HepG2 (cell line): ENCODE measurements around the gene FAM131C. TPM values are rescaled to one million over a fixed set of nuclear protein-coding genes. Genes with fewer than 3 reads are reported as not detected.

Source experiments
- AGO2 ChIP-seq: fragments of 200-400 bp; formaldehyde crosslinking; optimal IDR thresholded peaks from 2 replicates; pipeline ENCODE3; 2017; ENCODE audit warnings: mild to moderate bottlenecking, low read depth, low read length, moderate library complexity
- KLF13 ChIP-seq: sonication (generic); formaldehyde crosslinking; IDR thresholded peaks from 2 replicates; pipeline ENCODE4 v1.4.0; 2020; ENCODE audit warnings: mild to moderate bottlenecking, missing genetic modification reagents
- MIXL1 ChIP-seq: IDR thresholded peaks from 2 replicates; pipeline ENCODE4 v1.6.1; 2016
- NR2F6 ChIP-seq, 2 experiments: IDR thresholded peaks; 2 replicates each; pipeline ENCODE4 v1.6.1; 2016; ENCODE audit warnings: antibody characterized with exemption in 1 of 2, mild to moderate bottlenecking in 1 of 2
- RFX1 ChIP-seq: fragments of 450-650 bp; IDR thresholded peaks from 2 replicates; pipeline ENCODE4 v1.6.1; 2017
- RXRB ChIP-seq: IDR thresholded peaks from 2 replicates; pipeline ENCODE4 v1.6.1; 2016; ENCODE audit warnings: borderline replicate concordance, missing genetic modification reagents, missing compliant biosample characterization
- ZFP90 ChIP-seq: sonication (generic); formaldehyde crosslinking; IDR thresholded peaks from 2 replicates; pipeline ENCODE4 v1.8.0; 2022; ENCODE audit warnings: missing genetic modification reagents, mild to moderate bottlenecking, inconsistent platforms, borderline replicate concordance
- ZKSCAN5 ChIP-seq: sonication (generic); formaldehyde crosslinking; IDR thresholded peaks from 2 replicates; pipeline ENCODE4 v1.5.1; 2020; ENCODE audit warnings: mild to moderate bottlenecking, missing genetic modification reagents
- ZNF468 ChIP-seq: sonication (generic); formaldehyde crosslinking; IDR thresholded peaks from 2 replicates; pipeline ENCODE4 v1.8.0; 2022; ENCODE audit warnings: mild to moderate bottlenecking, moderate library complexity, missing genetic modification reagents
- ZNF839 ChIP-seq: sonication (generic); formaldehyde crosslinking; IDR thresholded peaks from 2 replicates; pipeline ENCODE4 v1.4.0; 2020; ENCODE audit warnings: missing genetic modification reagents, mild to moderate bottlenecking, borderline replicate concordance
- polyA plus RNA-seq, 8 experiments: library from polyadenylated mRNA; depleted of rRNA in 3 of 8; stranded (reverse) in 7 of 8; unstranded in 1 of 8; fragments of >200 nt; fragmentation: Illumina TruSeq in 4 of 8; extraction: Trizol in 4 of 8; gene quantifications; 2 replicates each; pipeline versions ENCODE4 v1.2.1 to v1.2.3, GENCODE V29; 2011 to 2016; ENCODE audit warnings: low read depth in 4 of 8, missing spikeins in 1 of 8, mixed read lengths in 1 of 8; ENCODE audit not compliant: insufficient read depth in 1 of 8
- total RNA-seq, 5 experiments: library from RNA; depleted of rRNA; stranded (reverse); fragments of >200 nt; fragmentation: Illumina TruSeq; extraction: Trizol; gene quantifications; 2 replicates each; pipeline ENCODE4 v1.2.3, GENCODE V29; 2016; ENCODE audit warnings: low read depth in 1 of 5
- TF ChIP-seq, protein P1 (sequence below): sonication (generic); formaldehyde crosslinking; IDR thresholded peaks from 2 replicates; pipeline ENCODE4 v1.4.0; 2020; ENCODE audit warnings: missing genetic modification reagents, borderline replicate concordance
- TF ChIP-seq, protein P2 (sequence below): sonication (generic); formaldehyde crosslinking; IDR thresholded peaks from 2 replicates; pipeline ENCODE4 v1.8.0; 2022; ENCODE audit warnings: missing genetic modification reagents, low read depth, mild to moderate bottlenecking, borderline replicate concordance
- TF ChIP-seq, protein P3 (sequence below): sonication (generic); formaldehyde crosslinking; IDR thresholded peaks from 2 replicates; pipeline ENCODE4 v1.4.0; 2020; ENCODE audit warnings: low read depth, mild to moderate bottlenecking, missing genetic modification reagents
- TF ChIP-seq, protein P4 (sequence below): sonication (generic); formaldehyde crosslinking; IDR thresholded peaks from 2 replicates; pipeline ENCODE4 v1.5.1; 2020; ENCODE audit warnings: missing genetic modification reagents, mild to moderate bottlenecking, borderline replicate concordance
- TF ChIP-seq, protein P5 (sequence below): IDR thresholded peaks from 2 replicates; pipeline ENCODE4 v1.6.1; 2012; ENCODE audit warnings: low read length, improper control_type of control experiment
- TF ChIP-seq, protein P6 (sequence below): sonication (generic); formaldehyde crosslinking; IDR thresholded peaks from 2 replicates; pipeline ENCODE4 v1.5.0; 2020; ENCODE audit warnings: missing genetic modification reagents

FAM131C gene
- total and polyA plus RNA-seq, 2 of the 13 experiments (the other 11 are each of a cell fraction or from before 2014, with no cell fraction given) = 0.07 TPM; not detected in 1

DNA sequence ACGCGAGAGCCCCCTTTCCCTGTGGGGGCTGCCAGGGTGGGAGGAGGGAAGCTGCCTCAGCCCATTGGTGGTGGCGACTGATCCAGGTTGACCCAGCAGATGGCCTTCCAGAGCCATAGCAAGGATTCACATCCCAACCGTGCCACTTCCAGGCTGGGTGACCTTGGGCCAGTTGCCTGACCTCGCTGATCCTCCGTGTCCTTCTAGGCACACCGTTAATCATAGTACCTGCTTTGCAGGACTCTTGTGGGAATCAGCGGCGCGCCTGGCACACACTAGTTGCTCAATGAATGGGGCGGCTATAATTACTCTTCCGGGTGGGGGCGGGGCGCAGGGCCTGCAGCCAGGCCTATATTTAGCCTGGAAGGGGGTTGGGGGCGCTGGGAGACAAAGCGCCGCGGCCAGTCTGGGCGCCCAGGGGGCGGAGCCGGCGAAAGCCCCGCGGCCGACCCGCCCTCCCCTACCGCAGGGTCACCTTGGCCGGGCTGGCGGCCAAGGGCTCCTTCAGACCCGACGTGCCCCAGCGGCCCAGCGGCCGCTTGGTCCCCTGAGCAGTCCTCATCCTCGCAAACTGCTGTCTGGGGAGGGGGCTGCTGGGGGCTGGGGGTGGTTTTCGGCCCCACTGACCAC, 60.7 kb downstream of the FAM131C start (continued):
- TF ChIP-seq, protein P1, sequence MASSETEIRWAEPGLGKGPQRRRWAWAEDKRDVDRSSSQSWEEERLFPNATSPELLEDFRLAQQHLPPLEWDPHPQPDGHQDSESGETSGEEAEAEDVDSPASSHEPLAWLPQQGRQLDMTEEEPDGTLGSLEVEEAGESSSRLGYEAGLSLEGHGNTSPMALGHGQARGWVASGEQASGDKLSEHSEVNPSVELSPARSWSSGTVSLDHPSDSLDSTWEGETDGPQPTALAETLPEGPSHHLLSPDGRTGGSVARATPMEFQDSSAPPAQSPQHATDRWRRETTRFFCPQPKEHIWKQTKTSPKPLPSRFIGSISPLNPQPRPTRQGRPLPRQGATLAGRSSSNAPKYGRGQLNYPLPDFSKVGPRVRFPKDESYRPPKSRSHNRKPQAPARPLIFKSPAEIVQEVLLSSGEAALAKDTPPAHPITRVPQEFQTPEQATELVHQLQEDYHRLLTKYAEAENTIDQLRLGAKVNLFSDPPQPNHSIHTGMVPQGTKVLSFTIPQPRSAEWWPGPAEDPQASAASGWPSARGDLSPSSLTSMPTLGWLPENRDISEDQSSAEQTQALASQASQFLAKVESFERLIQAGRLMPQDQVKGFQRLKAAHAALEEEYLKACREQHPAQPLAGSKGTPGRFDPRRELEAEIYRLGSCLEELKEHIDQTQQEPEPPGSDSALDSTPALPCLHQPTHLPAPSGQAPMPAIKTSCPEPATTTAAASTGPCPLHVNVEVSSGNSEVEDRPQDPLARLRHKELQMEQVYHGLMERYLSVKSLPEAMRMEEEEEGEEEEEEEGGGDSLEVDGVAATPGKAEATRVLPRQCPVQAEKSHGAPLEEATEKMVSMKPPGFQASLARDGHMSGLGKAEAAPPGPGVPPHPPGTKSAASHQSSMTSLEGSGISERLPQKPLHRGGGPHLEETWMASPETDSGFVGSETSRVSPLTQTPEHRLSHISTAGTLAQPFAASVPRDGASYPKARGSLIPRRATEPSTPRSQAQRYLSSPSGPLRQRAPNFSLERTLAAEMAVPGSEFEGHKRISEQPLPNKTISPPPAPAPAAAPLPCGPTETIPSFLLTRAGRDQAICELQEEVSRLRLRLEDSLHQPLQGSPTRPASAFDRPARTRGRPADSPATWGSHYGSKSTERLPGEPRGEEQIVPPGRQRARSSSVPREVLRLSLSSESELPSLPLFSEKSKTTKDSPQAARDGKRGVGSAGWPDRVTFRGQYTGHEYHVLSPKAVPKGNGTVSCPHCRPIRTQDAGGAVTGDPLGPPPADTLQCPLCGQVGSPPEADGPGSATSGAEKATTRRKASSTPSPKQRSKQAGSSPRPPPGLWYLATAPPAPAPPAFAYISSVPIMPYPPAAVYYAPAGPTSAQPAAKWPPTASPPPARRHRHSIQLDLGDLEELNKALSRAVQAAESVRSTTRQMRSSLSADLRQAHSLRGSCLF = no peak
- no peak for TF ChIP-seq ZKSCAN5 (CRISPR knock-in tag)
- no peak for TF ChIP-seq RFX1
- TF ChIP-seq, protein P2, sequence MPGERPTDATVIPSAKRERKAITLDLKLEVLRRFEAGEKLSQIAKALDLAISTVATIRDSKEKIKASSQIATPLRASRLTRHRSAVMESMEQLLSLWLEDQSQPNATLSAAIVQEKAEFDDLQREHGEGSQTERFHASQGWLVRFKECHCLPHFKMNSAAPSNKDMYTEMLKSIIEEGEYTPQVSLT (CRISPR knock-in tag) = no peak
- TF ChIP-seq ZFP90 (CRISPR knock-in tag) = no peak
- no peak for TF ChIP-seq ZNF839
- TF ChIP-seq, protein P3, sequence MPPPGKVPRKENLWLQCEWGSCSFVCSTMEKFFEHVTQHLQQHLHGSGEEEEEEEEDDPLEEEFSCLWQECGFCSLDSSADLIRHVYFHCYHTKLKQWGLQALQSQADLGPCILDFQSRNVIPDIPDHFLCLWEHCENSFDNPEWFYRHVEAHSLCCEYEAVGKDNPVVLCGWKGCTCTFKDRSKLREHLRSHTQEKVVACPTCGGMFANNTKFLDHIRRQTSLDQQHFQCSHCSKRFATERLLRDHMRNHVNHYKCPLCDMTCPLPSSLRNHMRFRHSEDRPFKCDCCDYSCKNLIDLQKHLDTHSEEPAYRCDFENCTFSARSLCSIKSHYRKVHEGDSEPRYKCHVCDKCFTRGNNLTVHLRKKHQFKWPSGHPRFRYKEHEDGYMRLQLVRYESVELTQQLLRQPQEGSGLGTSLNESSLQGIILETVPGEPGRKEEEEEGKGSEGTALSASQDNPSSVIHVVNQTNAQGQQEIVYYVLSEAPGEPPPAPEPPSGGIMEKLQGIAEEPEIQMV (CRISPR knock-in tag) = no peak
- TF ChIP-seq ZNF468 (CRISPR knock-in tag) = 0 out of 2 replicates have a peak, but pooled peaks have one; percentile 42
- peak; percentile 56 for TF ChIP-seq AGO2
- TF ChIP-seq NR2F6 (IDR thresholded peaks at IDR 0.05) = no peak
- no peak for TF ChIP-seq NR2F6 (CRISPR knock-in tag; IDR thresholded peaks at IDR 0.05)
- TF ChIP-seq, protein P4, sequence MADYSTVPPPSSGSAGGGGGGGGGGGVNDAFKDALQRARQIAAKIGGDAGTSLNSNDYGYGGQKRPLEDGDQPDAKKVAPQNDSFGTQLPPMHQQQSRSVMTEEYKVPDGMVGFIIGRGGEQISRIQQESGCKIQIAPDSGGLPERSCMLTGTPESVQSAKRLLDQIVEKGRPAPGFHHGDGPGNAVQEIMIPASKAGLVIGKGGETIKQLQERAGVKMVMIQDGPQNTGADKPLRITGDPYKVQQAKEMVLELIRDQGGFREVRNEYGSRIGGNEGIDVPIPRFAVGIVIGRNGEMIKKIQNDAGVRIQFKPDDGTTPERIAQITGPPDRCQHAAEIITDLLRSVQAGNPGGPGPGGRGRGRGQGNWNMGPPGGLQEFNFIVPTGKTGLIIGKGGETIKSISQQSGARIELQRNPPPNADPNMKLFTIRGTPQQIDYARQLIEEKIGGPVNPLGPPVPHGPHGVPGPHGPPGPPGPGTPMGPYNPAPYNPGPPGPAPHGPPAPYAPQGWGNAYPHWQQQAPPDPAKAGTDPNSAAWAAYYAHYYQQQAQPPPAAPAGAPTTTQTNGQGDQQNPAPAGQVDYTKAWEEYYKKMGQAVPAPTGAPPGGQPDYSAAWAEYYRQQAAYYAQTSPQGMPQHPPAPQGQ (CRISPR knock-in tag) = no peak
- TF ChIP-seq KLF13 (CRISPR knock-in tag) = no peak
- peak; percentile 43; the same call in 1 of the 2 replicates for TF ChIP-seq RXRB (CRISPR knock-in tag)
- TF ChIP-seq MIXL1 = no peak
- TF ChIP-seq, protein P5, sequence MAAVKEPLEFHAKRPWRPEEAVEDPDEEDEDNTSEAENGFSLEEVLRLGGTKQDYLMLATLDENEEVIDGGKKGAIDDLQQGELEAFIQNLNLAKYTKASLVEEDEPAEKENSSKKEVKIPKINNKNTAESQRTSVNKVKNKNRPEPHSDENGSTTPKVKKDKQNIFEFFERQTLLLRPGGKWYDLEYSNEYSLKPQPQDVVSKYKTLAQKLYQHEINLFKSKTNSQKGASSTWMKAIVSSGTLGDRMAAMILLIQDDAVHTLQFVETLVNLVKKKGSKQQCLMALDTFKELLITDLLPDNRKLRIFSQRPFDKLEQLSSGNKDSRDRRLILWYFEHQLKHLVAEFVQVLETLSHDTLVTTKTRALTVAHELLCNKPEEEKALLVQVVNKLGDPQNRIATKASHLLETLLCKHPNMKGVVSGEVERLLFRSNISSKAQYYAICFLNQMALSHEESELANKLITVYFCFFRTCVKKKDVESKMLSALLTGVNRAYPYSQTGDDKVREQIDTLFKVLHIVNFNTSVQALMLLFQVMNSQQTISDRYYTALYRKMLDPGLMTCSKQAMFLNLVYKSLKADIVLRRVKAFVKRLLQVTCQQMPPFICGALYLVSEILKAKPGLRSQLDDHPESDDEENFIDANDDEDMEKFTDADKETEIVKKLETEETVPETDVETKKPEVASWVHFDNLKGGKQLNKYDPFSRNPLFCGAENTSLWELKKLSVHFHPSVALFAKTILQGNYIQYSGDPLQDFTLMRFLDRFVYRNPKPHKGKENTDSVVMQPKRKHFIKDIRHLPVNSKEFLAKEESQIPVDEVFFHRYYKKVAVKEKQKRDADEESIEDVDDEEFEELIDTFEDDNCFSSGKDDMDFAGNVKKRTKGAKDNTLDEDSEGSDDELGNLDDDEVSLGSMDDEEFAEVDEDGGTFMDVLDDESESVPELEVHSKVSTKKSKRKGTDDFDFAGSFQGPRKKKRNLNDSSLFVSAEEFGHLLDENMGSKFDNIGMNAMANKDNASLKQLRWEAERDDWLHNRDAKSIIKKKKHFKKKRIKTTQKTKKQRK = no peak
- TF ChIP-seq, protein P6, sequence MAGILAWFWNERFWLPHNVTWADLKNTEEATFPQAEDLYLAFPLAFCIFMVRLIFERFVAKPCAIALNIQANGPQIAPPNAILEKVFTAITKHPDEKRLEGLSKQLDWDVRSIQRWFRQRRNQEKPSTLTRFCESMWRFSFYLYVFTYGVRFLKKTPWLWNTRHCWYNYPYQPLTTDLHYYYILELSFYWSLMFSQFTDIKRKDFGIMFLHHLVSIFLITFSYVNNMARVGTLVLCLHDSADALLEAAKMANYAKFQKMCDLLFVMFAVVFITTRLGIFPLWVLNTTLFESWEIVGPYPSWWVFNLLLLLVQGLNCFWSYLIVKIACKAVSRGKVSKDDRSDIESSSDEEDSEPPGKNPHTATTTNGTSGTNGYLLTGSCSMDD (CRISPR knock-in tag) = no peak
